Activated CD8-positive, alpha-beta T cell treated with anti-CD3 and anti-CD28 coated beads for 36 hours (primary cell): ENCODE results near the gene HARS1. TPM values are rescaled to one million over a fixed set of nuclear protein-coding genes. Genes with fewer than 3 reads are reported as not detected.
"Not testable (repeated sequence)": the region's sequence is repeated elsewhere in the genome, so short reads cannot be mapped to it uniquely, and the experiment has no call there.

Experiments
- ATAC-seq: fragments of 200-7000 bp; cut with Tn5 transposase; one replicate; pipeline ENCODE4 v1.10.0; 2021; ENCODE audit warnings: mild to moderate bottlenecking, moderate library complexity
- CTCF ChIA-PET: fragments of 350-600 bp; sonication (Branson Sonifier 250); formaldehyde crosslinking; loops from one replicate; lab custom pipeline; 2021; ENCODE audit warnings: antibody characterized with exemption; lab: Charles Lee
- POLR2A ChIA-PET: fragments of 350-600 bp; sonication (Branson Sonifier 250); formaldehyde crosslinking; loops from one replicate; lab custom pipeline; 2021; ENCODE audit warnings: antibody characterized with exemption; lab: Charles Lee
- DNase-seq: peaks from one replicate; pipeline ENCODE4 v3.0.0-alpha.2; 2020
- H3K27ac Mint-ChIP-seq: one replicate; pipeline ENCODE4 v1.8.0; 2021; ENCODE audit warnings: mild to moderate bottlenecking, mixed read lengths
- H3K27me3 Mint-ChIP-seq: one replicate; pipeline ENCODE4 v1.8.0; 2021; ENCODE audit warnings: mixed read lengths
- H3K36me3 Mint-ChIP-seq: one replicate; pipeline ENCODE4 v1.8.0; 2021; ENCODE audit warnings: low read depth, mixed read lengths
- H3K4me1 Mint-ChIP-seq: one replicate; pipeline ENCODE4 v1.8.0; 2021; ENCODE audit warnings: low read depth, mixed read lengths
- H3K4me3 Mint-ChIP-seq: one replicate; pipeline ENCODE4 v1.8.0; 2021; ENCODE audit warnings: mild to moderate bottlenecking, moderate library complexity, mixed read lengths
- H3K9me3 Mint-ChIP-seq: one replicate; pipeline ENCODE4 v1.8.0; 2021; ENCODE audit warnings: mixed read lengths
- intact Hi-C: fragments of 100-400 bp; cut with micrococcal nuclease; formaldehyde crosslinking; loops from one replicate; pipeline ENCODE4 v1.10.0; 2022
- total RNA-seq, 2 experiments: library from RNA; stranded (reverse); gene quantifications; one replicate each; pipeline ENCODE4 v1.2.3, GENCODE V29; 2021
- TF ChIP-seq, protein P1 (sequence below): fragments of 200-600 bp; IDR thresholded peaks from one replicate; pipeline ENCODE4 v1.8.0; 2022; ENCODE audit warnings: antibody characterized with exemption, mild to moderate bottlenecking

HARS1 gene
- total RNA-seq, 2 experiments from 2014 or later = 84.5 to 84.9 TPM

DNA sequence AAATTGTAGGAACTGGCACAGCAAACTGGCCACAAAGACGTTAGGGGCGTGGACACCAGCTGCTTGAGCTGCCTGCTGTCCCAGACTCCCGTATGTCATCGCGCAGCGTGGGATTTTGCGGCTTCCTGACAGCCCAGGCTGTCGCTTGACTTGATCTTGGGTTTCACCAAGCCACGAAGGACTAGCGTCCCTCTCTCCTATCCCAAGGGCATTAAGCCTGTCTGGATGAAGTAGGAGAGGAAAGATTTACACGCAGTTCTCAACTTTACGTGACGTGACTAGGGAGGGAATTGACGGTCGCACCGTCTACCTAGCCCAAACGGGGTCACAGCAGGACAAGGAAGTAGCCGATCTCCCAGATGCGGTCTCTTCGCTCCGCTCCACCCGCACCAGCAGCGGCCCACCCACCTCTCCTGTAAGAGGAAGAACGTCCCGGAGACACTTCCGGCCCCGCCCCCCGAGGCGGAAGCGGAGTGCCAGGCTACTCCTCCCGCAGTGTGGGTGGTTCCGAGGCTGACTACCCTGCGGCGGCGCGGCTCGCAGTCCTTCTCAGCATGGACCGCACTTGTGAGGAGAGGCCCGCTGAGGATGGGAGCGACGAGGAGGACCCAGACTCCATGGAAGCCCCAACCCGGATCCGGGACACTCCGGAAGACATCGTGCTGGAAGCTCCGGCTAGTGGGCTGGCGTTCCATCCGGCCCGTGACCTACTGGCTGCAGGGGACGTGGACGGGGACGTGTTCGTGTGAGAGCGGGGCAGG is 26.6 kb downstream of the HARS1 start, which contains the start of gene WDR55:
Gene WDR55, plus strand, starts transcription at position 546 of the 761 bp plus-strand sequence. Its CDS starts 9 bp downstream, at position 555.
- peak within 1 kb of the TSS; percentile 99 for H3K4me3 Mint-ChIP-seq
- intact Hi-C loops = no loop called here
- CTCF ChIA-PET = interaction anchor here (1.1 to 1.9 kb wide), 3 partner anchors 9 to 22 kb away, joined by 3 to 4 read pairs (median 3); partner anchors contain the start of genes IK and NDUFA2
- DNase-seq = peak; percentile 97
- no peaks in the 10 kb centered on the region for H3K9me3 Mint-ChIP-seq
- H3K4me1 Mint-ChIP-seq = peaks cover 26% of the 10 kb centered on the region
- peak; percentile 96 for ATAC-seq
- peak within 1 kb of the TSS; percentile 95 for H3K27ac Mint-ChIP-seq
- H3K27me3 Mint-ChIP-seq = no peaks in the 10 kb centered on the region
- POLR2A ChIA-PET = interaction anchor here (1.0 to 5.5 kb wide), 15 partner anchors 10 to 318 kb away, joined by 3 to 37 read pairs (median 4); partner anchors contain the start of genes EIF4EBP3, HARS1, HARS2 and HBEGF
- H3K36me3 Mint-ChIP-seq = peaks cover 73% of the 10 kb centered on the region
- TF ChIP-seq, protein P1, sequence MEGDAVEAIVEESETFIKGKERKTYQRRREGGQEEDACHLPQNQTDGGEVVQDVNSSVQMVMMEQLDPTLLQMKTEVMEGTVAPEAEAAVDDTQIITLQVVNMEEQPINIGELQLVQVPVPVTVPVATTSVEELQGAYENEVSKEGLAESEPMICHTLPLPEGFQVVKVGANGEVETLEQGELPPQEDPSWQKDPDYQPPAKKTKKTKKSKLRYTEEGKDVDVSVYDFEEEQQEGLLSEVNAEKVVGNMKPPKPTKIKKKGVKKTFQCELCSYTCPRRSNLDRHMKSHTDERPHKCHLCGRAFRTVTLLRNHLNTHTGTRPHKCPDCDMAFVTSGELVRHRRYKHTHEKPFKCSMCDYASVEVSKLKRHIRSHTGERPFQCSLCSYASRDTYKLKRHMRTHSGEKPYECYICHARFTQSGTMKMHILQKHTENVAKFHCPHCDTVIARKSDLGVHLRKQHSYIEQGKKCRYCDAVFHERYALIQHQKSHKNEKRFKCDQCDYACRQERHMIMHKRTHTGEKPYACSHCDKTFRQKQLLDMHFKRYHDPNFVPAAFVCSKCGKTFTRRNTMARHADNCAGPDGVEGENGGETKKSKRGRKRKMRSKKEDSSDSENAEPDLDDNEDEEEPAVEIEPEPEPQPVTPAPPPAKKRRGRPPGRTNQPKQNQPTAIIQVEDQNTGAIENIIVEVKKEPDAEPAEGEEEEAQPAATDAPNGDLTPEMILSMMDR = no peak

DNA sequence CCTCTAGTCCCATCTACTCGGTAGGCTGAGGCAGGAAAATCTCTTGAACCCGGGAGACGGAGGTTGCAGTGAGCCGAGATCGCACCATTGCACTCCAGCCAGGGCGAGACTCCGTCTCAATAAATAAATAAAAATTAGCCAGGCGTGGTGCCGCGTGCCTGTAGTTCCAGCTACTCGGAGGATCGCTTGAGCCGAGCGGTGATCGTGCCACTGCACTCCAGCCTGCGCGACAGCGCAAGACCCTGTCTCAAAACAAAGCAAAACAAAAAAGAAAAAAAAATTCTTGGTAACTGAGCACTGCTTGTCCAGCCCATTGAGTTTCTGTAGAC is 27.2 kb downstream of the HARS1 start:
- peaks cover 72% of the 10 kb centered on the region for H3K36me3 Mint-ChIP-seq
- intact Hi-C loops = no loop called here
- peak overlapping the region; percentile 95 for H3K27ac Mint-ChIP-seq
- no peaks in the 10 kb centered on the region for H3K27me3 Mint-ChIP-seq
- POLR2A ChIA-PET = interaction anchor here (1.0 to 5.5 kb wide), 10 partner anchors 10 to 263 kb away, joined by 3 to 37 read pairs (median 4); partner anchors contain the start of genes EIF4EBP3, HARS1, HARS2 and IK
- peak overlapping the region; percentile 99 for H3K4me3 Mint-ChIP-seq
- H3K4me1 Mint-ChIP-seq = peaks cover 26% of the 10 kb centered on the region
- no peaks in the 10 kb centered on the region for H3K9me3 Mint-ChIP-seq
- CTCF ChIA-PET = interaction anchor here (1.1 to 1.9 kb wide), 2 partner anchors 8 to 16 kb away, joined by 3 to 4 read pairs; partner anchors contain the start of genes IK and NDUFA2
- ATAC-seq (no peak), DNase-seq (no peak)
- TF ChIP-seq, protein P1 = no peak

DNA sequence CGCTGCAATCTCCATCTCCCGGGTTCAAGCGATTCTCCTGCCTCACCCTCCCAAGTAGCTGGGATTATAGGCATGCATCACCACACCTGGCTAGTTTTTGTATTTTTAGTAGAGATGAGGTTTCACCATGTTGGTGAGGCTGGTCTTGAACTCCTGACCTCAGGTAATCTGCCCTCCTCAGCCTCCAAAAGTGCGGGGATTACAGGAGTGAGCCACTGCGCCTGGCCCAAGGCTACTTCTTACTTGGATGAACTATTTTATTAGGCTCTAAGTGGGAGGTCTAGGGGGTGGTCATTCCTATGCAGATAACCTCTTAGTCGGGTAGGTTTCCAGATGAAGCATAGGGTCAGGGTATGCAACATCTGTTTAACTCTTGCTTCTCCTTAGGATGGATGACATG is 30.8 kb downstream of the HARS1 start:
- peaks cover 55% of the 10 kb centered on the region for H3K36me3 Mint-ChIP-seq

DNA sequence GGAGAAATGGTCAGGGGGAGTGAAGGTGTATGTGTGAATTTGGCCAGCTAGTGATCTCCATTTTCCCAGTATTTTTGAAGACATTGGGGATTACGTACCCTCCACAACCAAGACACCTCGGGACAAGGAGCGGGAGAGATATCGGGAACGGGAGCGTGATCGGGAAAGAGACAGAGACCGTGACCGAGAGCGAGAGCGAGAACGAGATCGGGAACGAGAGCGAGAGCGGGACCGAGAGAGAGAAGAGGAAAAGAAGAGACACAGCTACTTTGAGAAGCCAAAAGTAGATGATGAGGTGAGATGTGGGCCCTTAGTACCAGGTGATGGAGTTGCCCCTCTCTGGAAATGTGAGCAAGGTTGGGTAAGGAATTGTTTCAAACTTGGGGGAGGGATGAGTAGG is 32.3 kb downstream of the HARS1 start:
- Mint-ChIP-seq H3K36me3 (peaks cover 59% of the 10 kb centered on the region), H3K9me3 (no peaks in the 10 kb centered on the region), H3K4me1 (peaks cover 4% of the 10 kb centered on the region), H3K27ac (no peak overlapping the region), H3K27me3 (no peaks in the 10 kb centered on the region), H3K4me3 (no peak overlapping the region)
- intact Hi-C loops = no loop called here
- ATAC-seq (no peak), DNase-seq (no peak)
- POLR2A ChIA-PET = interaction anchor here (0.5 to 1.0 kb wide), 3 partner anchors 32 to 266 kb away, joined by 3 read pairs; partner anchors contain the start of genes HARS1 and HARS2
- CTCF ChIA-PET = interaction anchor here (0.7 kb wide), 1 partner anchor 12 kb away, joined by 3 read pairs; the partner anchor contains the start of genes IK and NDUFA2
- TF ChIP-seq, protein P1 = no peak

More for the DNA sequence above, 30.8 kb downstream of the HARS1 start:
- intact Hi-C loops, H3K27ac Mint-ChIP-seq, POLR2A ChIA-PET, DNase-seq, CTCF ChIA-PET, H3K27me3 Mint-ChIP-seq, H3K4me1 Mint-ChIP-seq, H3K9me3 Mint-ChIP-seq, ATAC-seq, H3K4me3 Mint-ChIP-seq: not testable (repeated sequence)

DNA sequence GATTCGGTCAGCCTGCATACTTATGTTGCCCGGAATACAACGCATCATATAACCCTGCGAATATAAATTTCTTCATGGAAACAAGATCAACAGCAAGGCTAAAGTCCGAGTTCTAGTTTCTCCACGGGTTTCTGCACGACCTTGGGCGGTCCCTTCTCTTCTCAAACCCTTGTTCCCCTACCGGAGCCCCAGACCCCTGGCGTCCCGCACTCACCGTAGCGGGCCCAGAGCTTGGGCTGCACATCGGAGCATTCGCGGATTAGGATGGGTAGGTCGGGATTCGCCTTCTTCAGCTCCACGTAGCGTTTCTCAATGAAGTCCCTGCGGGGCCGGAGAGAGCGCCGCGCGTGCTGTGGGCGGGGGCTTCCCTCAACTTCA is 44.1 kb downstream of the HARS1 start:
- DNase-seq (no peak), ATAC-seq (no peak)
- Mint-ChIP-seq H3K36me3 (peaks cover 51% of the 10 kb centered on the region), H3K4me1 (peaks cover 35% of the 10 kb centered on the region), H3K9me3 (no peaks in the 10 kb centered on the region), H3K4me3 (peak overlapping the region; percentile 95), H3K27ac (peak overlapping the region; percentile 99), H3K27me3 (no peaks in the 10 kb centered on the region)
- TF ChIP-seq, protein P1 = no peak
- intact Hi-C loops = loop anchor here (5.0 kb wide), 1 partner anchor 45 kb away; the partner anchor contains the start of genes HARS1 and HARS2
- ChIA-PET POLR2A (interaction anchor here (0.8 to 4.2 kb wide), 20 partner anchors 8 to 259 kb away, joined by 3 to 37 read pairs (median 6); partner anchors contain the start of genes APBB3, DND1, EIF4EBP3 and HARS1), CTCF (interaction anchor here (0.9 to 2.3 kb wide), 10 partner anchors 8 to 503 kb away, joined by 3 to 10 read pairs (median 4); partner anchors contain the start of genes CD14, EIF4EBP3, HARS1 and HARS2)
